Measurements from ENCODE around the gene GABRR3.
A peak's percentile ranks its signal among the peaks of the same experiment; 100 is the strongest.

GABRR3 gene

DNA sequence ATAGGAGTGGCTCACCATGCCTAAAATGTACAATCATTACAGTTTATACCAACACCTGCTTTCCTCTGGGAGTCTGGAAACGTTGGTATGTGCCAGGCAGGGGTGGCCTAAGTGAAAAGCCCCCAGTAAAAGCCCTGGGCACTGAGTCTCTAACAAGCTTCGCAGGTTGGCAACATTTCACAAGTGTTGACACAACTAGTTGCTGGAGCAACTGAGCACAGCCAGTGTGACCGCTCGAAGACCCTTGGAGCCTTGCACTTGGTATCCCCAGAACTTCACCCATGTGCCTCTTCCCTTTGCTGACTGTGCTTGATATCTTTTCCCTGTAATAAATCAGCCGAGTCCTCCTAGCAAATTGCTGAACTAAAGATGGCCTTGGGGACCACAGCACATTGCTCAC is 65.6 kb downstream of the GABRR3 start:
- H3K4me3 ChIP-seq (ENCODE audit: low read depth, low read length, poor library complexity, severe bottlenecking), result no peak overlapping the region
- peaks cover 27% of the 10 kb centered on the region for H3K79me2 ChIP-seq (ENCODE audit: insufficient read depth, low read length)
- H3K9me3 ChIP-seq (ENCODE audit: low read length), result no peaks in the 10 kb centered on the region
- H3K27ac ChIP-seq (ENCODE audit: low read depth, low read length, poor library complexity, severe bottlenecking), result no peak overlapping the region
- no peak overlapping the region for H2AFZ ChIP-seq (ENCODE audit: low read length)
- H3F3A ChIP-seq (ENCODE audit: insufficient read depth, low read length), result no peaks in the 10 kb centered on the region
- TF ChIP-seq EZH2 (IDR thresholded peaks at IDR 0.05; ENCODE audit: borderline replicate concordance, low read length) (no peak), CTCF (IDR thresholded peaks at IDR 0.05; ENCODE audit: low read length) (no peak)
- H3K4me1 ChIP-seq (ENCODE audit: insufficient read depth, low read length, severe bottlenecking), result peaks cover 29% of the 10 kb centered on the region
- H3K9ac ChIP-seq (ENCODE audit: low read length), result no peak overlapping the region; the same call in 1 of the 2 replicates
- H4K20me1 ChIP-seq (ENCODE audit: insufficient read depth, low read length), result no peaks in the 10 kb centered on the region
- H3K4me2 ChIP-seq (ENCODE audit: low read length), result peak overlapping the region; percentile 95; the same call in 1 of the 2 replicates
- H3K9me2 ChIP-seq (ENCODE audit: low read depth, low read length), result no peaks in the 10 kb centered on the region
- peaks cover 21% of the 10 kb centered on the region; the same call in 1 of the 2 replicates for H3K36me3 ChIP-seq (ENCODE audit: insufficient read depth, low read length)
- no peaks in the 10 kb centered on the region for H3K27me3 ChIP-seq (ENCODE audit: insufficient read depth, low read length)

DNA sequence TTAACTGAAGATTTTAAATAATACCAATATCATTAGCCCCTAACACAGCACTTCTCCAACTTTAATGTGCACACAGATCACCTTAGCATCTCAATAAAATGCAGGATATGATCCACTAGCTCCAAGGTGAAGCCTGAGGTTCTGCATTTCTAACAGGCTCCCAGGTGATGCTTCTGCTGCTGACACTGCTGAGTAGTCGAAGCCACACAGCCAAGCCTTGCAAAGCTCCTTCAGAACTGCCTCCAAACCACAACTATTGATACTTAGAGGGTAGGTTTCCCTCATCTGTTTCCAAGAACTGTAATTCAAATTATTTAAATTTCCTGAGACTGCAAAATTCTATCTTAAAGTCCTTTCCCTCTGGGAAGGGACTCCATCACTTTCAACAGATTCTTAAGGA is 66.7 kb downstream of the GABRR3 start:
- H3K9me3 ChIP-seq (ENCODE audit: low read length), result no peaks in the 10 kb centered on the region
- no peaks in the 10 kb centered on the region for H3K9me2 ChIP-seq (ENCODE audit: low read depth, low read length)
- peaks cover 28% of the 10 kb centered on the region; the same call in 1 of the 2 replicates for H3K36me3 ChIP-seq (ENCODE audit: insufficient read depth, low read length)
- H3K27me3 ChIP-seq (ENCODE audit: insufficient read depth, low read length), result no peaks in the 10 kb centered on the region
- no peak overlapping the region for H3K4me2 ChIP-seq (ENCODE audit: low read length)
- H3K27ac ChIP-seq (ENCODE audit: low read depth, low read length, poor library complexity, severe bottlenecking), result no peak overlapping the region
- peaks cover 29% of the 10 kb centered on the region for H3K4me1 ChIP-seq (ENCODE audit: insufficient read depth, low read length, severe bottlenecking)
- no peaks in the 10 kb centered on the region for H3F3A ChIP-seq (ENCODE audit: insufficient read depth, low read length)
- no peak overlapping the region for H3K9ac ChIP-seq (ENCODE audit: low read length)
- H4K20me1 ChIP-seq (ENCODE audit: insufficient read depth, low read length), result no peaks in the 10 kb centered on the region
- H3K79me2 ChIP-seq (ENCODE audit: insufficient read depth, low read length), result peaks cover 36% of the 10 kb centered on the region
- no peak overlapping the region for H3K4me3 ChIP-seq (ENCODE audit: low read depth, low read length, poor library complexity, severe bottlenecking)
- no peak overlapping the region for H2AFZ ChIP-seq (ENCODE audit: low read length)
- TF ChIP-seq EZH2 (IDR thresholded peaks at IDR 0.05; ENCODE audit: borderline replicate concordance, low read length) (no peak), CTCF (IDR thresholded peaks at IDR 0.05; ENCODE audit: low read length) (no peak)

DNA sequence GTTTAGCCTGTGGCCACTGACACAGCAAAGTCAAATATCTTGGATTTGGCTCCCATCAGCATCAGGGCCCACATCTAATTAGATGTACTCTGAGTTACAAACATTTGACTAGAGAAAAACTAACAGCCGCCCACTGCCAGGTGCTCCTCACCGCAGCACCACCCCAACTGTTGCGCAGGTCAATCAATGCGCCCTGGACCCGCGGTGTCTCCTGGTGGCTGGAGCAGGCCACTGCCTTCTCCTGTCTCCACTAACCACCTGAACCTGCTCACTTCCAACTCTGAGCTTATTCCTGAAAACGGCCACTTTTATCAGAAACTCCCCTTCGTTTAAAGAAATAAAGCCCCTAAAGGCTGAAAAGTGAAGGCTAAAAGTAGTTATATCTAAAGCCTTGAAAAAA is 67.1 kb downstream of the GABRR3 start:
- Histone ChIP-seq H3K27me3 (ENCODE audit: insufficient read depth, low read length) (no peaks in the 10 kb centered on the region), H3K4me3 (ENCODE audit: low read depth, low read length, poor library complexity, severe bottlenecking) (no peak overlapping the region), H3K9ac (ENCODE audit: low read length) (no peak overlapping the region), H3K27ac (ENCODE audit: low read depth, low read length, poor library complexity, severe bottlenecking) (no peak overlapping the region), H3K9me3 (ENCODE audit: low read length) (no peaks in the 10 kb centered on the region), H3F3A (ENCODE audit: insufficient read depth, low read length) (no peaks in the 10 kb centered on the region), H2AFZ (ENCODE audit: low read length) (no peak overlapping the region), H3K4me2 (ENCODE audit: low read length) (no peak overlapping the region), H3K36me3 (ENCODE audit: insufficient read depth, low read length) (peaks cover 29% of the 10 kb centered on the region; the same call in 1 of the 2 replicates), H3K79me2 (ENCODE audit: insufficient read depth, low read length) (peaks cover 38% of the 10 kb centered on the region), H3K4me1 (ENCODE audit: insufficient read depth, low read length, severe bottlenecking) (peaks cover 29% of the 10 kb centered on the region), H4K20me1 (ENCODE audit: insufficient read depth, low read length) (no peaks in the 10 kb centered on the region), H3K9me2 (ENCODE audit: low read depth, low read length) (no peaks in the 10 kb centered on the region)
- TF ChIP-seq CTCF (IDR thresholded peaks at IDR 0.05; ENCODE audit: low read length) (no peak), EZH2 (IDR thresholded peaks at IDR 0.05; ENCODE audit: borderline replicate concordance, low read length) (no peak)
